ENCODE results near the gene EYA4. TPM values are rescaled to one million over a fixed set of nuclear protein-coding genes. Genes with fewer than 3 reads are reported as not detected.

EYA4 gene
- polyA plus RNA-seq, 2 of the 4 experiments (the other 2 are of a cell fraction), result 14.4 to 28.3 TPM

GRCh38 chr6:133341607-133342158 is 100.5 kb downstream of the EYA4 start:
- peaks cover 62% of the 10 kb centered on the region for H3K4me1 ChIP-seq
- H3K4me2 ChIP-seq, result peak overlapping the region; percentile 80
- CTCF ChIA-PET, result no interaction called here
- H3K4me3 ChIP-seq, result peak overlapping the region; percentile 4; the same call in 1 of the 3 replicates
- H3K27ac ChIP-seq, result peak overlapping the region; percentile 80 to 87
- WGBS (ENCODE audit: missing lambda C conversion rate), result 0% methylated on average over 1 of the region's 1 CpG
- H3K9me3 ChIP-seq, result no peaks in the 10 kb centered on the region
- DNase-seq (ENCODE audit: low read depth in 1 of 2, low spot score in 1 of 2), result peak in 1 of 2 experiments; percentile 75
- no peak for FAIRE-seq
- TF ChIP-seq RAD21 (conservative IDR thresholded peaks at IDR 0.05 in 1 of 2, IDR thresholded peaks at IDR 0.05 in 1 of 2) (peak in 1 of 2 experiments; percentile 36; a peak in 1 of 5 replicates), BHLHE40 (IDR thresholded peaks at IDR 0.05; ENCODE audit: low read depth, low read length) (no peak), MAFK (IDR thresholded peaks at IDR 0.05; ENCODE audit: partially characterized antibody) (peak; percentile 15), JUN (IDR thresholded peaks at IDR 0.05) (peak; percentile 50 to 73; a peak in 2 of 5 replicates), CEBPB (IDR thresholded peaks at IDR 0.05) (peak; percentile 91 to 94), HEYL (CRISPR knock-in tag; IDR thresholded peaks at IDR 0.05) (no peak), SMC3 (IDR thresholded peaks at IDR 0.05) (peak; percentile 22; the same call in 1 of the 3 replicates), KDM1A (IDR thresholded peaks at IDR 0.05; ENCODE audit: low read depth) (no peak), HOXA7 (CRISPR knock-in tag; IDR thresholded peaks at IDR 0.05) (no peak), HDAC2 (IDR thresholded peaks at IDR 0.05) (no peak), ZNF302 (CRISPR knock-in tag; IDR thresholded peaks at IDR 0.05) (no peak), JUNB (IDR thresholded peaks at IDR 0.05) (peak; percentile 89), BCL3 (IDR thresholded peaks at IDR 0.05) (peak; percentile 77; the same call in 2 of the 3 replicates), USF2 (IDR thresholded peaks at IDR 0.05) (no peak), RFX5 (IDR thresholded peaks at IDR 0.05) (no peak), FOSL2 (IDR thresholded peaks at IDR 0.05) (peak; percentile 70), FOSL2 (CRISPR knock-in tag; IDR thresholded peaks at IDR 0.05) (peak; percentile 78), MAZ (IDR thresholded peaks at IDR 0.05; ENCODE audit: borderline replicate concordance, low read depth, low read length) (no peak), EP300 (IDR thresholded peaks at IDR 0.05) (peak; percentile 73 to 77; a peak in 3 of 5 replicates), GATA3 (IDR thresholded peaks at IDR 0.05; ENCODE audit: borderline replicate concordance) (peak; percentile 87), HES2 (IDR thresholded peaks at IDR 0.05) (peak; percentile 86)
- ATAC-seq, result peak; percentile 47 to 68; a peak in 5 of 6 replicates
- POLR2A ChIA-PET, result no interaction called here

GRCh38 chr6:133343220-133343619 is 102.1 kb downstream of the EYA4 start:
- ChIA-PET CTCF (no interaction called here), POLR2A (no interaction called here)
- no peak for DNase-seq (ENCODE audit: low read depth in 1 of 2, low spot score in 1 of 2)
- TF ChIP-seq MAX (IDR thresholded peaks at IDR 0.05) (no peak), CBX2 (IDR thresholded peaks at IDR 0.05; ENCODE audit: borderline replicate concordance, low read depth) (no peak), RFX5 (IDR thresholded peaks at IDR 0.05) (no peak), PHF8 (IDR thresholded peaks at IDR 0.05; ENCODE audit: borderline replicate concordance, low read depth) (no peak), HES2 (IDR thresholded peaks at IDR 0.05) (no peak), CEBPB (IDR thresholded peaks at IDR 0.05) (no peak), FOSB (CRISPR knock-in tag; IDR thresholded peaks at IDR 0.05) (no peak), EHMT2 (IDR thresholded peaks at IDR 0.05; ENCODE audit: low read depth) (no peak), HMGXB4 (CRISPR knock-in tag; IDR thresholded peaks at IDR 0.05; ENCODE audit: borderline replicate concordance) (no peak)
- FAIRE-seq, result no peak
- H3K4me3 ChIP-seq, result no peak overlapping the region
- peak overlapping the region; percentile 39 to 60; a peak in 4 of 6 replicates for H3K27ac ChIP-seq
- H3K9me3 ChIP-seq, result no peaks in the 10 kb centered on the region
- ATAC-seq, result no peak
- peaks cover 52% of the 10 kb centered on the region for H3K4me1 ChIP-seq
- WGBS (ENCODE audit: missing lambda C conversion rate), result 18% methylated on average over 2 of the region's 3 CpGs
- H3K4me2 ChIP-seq, result peak overlapping the region; percentile 38; the same call in 2 of the 3 replicates
